Stimulated activated CD4-positive, alpha-beta T cell treated with anti-CD3 and anti-CD28 coated beads, TNF-alpha, amount 100 ng/mL, for 1 hour (primary cell): ENCODE measurements around the gene SSX4.
"Not testable (repeated sequence)": the region's sequence is repeated elsewhere in the genome, so short reads cannot be mapped to it uniquely, and the experiment has no call there.

ENCODE experiments used
- DNase-seq, 3 donors: peaks; one replicate each; pipeline ENCODE4 v3.0.0-alpha.2; 2020; ENCODE audit warnings: low read depth in 3 of 3, low spot score in 1 of 3

SSX4 gene, protein sequence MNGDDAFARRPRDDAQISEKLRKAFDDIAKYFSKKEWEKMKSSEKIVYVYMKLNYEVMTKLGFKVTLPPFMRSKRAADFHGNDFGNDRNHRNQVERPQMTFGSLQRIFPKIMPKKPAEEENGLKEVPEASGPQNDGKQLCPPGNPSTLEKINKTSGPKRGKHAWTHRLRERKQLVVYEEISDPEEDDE

DNA sequence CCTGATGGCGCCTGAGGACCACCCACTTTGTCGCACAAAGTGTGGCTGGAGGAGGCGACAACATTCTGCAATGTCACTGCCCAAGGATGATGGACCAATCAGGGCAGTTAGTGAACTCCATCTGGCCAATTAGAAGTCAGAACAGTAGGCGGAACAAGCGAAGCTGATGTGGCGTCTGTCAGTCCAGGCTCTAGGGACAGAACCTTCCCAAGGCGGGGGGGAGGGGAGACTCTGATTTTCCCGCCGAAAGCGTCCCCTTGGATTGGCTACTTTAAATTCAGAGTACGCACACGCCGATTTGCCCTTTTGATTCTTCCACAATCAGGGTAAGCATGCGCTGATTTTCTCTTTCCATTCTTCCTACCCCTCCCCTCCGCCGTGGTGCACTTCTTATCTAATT, at the start of gene SSX4:
Gene SSX4 (plus strand): TSS at position 301 of the 400 bp plus-strand sequence. CDS start 515 bp downstream, outside the sequence.
- DNase-seq, result not testable (repeated sequence)

DNA sequence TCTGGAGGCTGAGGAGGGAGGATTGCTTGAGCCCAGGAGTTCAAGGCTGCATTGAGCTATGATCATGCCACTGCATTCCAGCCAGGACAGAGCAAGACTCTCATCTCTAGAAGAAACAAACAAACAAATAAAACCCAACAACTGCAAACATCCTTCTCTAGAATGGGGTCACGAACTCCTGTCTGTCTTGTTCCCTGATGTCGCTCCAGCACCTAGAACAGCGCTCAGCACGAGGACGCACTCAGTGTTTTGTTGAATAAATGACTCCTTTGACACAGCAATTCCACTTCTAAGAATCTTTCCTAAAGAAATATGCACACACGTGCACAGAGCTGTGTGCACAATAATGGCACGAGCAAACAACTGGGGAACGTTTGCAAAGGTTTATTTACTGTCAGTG, 37.3 kb upstream of the SSX4 start:
- not testable (repeated sequence) for DNase-seq

DNA sequence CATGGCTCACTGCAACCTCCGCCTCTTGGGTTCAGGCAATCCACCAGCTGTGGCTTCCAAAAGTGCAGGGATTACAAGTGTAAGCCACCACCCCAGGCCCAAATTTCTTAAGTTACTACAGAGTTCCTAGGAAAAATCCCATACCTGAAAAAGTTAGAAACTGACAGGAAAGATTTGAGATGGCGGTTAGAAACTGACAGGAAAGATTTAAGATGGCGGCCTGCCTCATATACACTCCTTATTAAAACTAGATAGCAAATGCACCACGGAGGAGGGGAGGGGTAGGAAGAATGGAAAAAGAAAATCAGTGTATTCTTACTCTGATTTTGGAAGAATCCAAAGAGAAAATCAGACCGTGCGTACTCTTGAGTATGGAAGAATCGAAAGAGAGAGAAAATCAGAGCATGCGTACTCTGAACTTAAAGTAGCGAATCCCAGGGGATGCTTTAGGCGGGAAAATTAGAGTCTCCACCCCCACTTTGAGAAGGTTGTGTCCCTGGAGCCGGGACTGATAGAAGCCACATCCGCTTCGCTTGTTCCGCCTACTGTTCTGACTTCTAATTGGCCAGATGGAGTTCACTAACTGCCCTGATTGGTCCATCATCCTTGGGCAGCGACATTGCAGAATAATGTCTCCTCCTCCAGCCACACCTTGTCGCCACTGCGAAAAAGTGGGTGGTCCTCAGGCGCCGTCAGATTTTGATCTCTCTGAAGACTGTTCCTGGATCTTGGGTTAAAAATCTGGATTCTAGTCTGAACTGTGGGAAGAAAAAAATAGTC, 26.8 kb upstream of the SSX4 start, which contains the start of gene SSX3:
Gene SSX3 (minus strand): TSS at position 389 of the 780 bp plus-strand sequence. CDS start 1,454 bp downstream, outside the sequence.
- DNase-seq, result not testable (repeated sequence)

DNA sequence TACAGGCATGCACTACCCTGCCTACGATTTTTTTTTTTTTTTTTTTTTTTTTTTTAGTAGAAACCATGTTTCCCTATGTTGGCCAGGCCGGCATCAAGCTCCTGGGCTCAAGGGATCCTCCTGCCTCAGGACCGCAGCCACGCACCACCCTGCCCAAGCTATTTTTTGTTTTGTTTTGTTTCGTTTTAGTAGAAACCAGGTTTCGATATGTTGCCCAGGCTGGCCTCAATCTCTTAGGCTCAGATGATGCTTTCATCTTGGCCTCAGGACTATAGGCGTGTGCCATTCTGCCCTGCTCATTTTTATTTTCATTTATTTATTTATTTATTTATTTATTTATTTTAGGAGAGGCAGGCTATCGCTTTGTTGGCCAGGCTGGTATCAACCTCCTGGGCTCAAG, 25.7 kb upstream of the SSX4 start:
- no peak for DNase-seq

DNA sequence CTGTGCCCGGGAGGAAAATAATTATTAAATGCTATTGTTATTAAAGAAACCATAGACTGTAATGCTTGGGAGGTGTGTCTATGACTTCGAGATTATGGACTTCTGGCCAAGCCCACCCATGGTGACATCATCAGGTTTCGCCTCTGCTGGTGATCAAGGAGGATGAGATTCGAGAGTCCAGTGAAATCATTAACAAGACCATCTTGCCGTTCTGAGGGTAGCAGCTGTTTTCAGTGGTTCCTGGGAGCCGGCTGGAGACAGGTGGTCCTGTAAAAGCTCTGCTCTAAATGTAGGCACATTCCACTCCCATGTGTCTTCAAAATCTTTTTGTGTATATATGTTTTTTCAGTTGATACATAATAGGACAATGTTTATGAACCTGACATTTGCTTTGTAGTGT, 24.1 kb upstream of the SSX4 start:
- not testable (repeated sequence) for DNase-seq

DNA sequence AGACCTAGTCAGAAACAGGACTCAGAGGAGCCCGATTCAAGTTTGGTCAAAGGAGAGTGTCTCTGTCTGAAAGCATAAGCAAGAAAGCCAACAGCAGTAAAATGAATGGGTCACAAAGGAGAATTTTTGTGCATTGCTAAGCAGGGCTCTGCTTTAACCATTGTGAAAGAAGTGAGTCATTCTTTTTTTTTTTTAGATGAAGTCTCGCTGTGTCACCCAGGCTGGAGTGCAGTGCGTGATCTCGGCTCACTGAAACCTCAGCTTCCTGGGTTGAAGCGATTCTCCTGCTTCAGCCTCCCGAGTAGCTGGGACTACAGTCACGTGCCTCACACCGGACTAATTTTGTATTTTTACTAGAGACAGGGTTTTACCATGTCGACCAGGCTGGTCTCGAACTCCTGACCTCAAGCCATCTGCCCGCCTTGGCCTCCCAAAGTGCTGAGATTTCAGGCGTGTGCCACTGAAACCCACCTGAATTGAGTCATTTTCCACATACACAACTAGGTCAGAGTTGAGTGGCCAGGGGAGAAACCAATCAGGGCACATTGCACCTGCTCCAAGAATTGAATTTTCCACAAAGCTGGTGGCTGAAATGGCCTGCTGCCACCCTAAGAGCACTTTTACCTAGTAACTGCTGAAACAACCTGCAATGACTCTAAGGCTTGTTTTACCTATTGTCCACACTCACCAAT, 15.5 kb upstream of the SSX4 start:
- DNase-seq, result not testable (repeated sequence)

DNA sequence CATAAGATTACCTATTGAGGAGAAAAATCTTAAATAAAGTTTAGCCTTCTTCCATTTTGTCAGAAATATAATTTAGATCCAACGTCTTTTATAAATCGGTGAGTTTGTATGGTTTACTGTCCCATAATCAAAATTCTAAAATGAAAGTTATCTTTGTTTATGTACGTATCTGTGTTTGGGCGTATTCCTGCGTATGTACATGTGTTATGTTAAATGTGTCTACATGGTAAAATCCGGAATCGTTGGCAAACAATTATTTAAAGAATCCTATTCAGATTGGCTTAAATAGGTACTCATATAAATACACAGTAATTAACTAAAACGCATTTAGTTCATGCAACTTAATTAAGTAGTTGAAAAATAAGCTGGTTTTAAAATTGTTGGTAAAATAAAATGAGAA, 12.9 kb upstream of the SSX4 start:
- DNase-seq, result not testable (repeated sequence)

DNA sequence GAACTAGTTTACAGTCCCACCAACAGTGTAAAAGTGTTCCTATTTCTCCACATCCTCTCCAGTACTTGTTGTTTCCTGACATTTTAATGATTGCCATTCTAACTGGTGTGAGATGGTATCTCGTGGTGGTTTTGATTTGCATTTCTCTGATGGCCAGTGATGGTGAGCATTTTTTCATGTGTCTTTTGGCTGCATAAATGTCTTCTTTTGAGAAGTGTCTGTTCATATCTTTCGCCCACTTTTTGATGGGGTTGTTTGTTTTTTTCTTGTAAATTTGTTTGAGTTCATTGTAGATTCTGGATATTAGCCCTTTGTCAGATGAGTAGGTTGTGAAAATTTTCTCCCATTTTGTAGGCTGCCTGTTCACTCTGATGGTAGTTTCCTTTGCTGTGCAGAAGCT, 13.6 kb downstream of the SSX4 start:
- DNase-seq, result not testable (repeated sequence)

DNA sequence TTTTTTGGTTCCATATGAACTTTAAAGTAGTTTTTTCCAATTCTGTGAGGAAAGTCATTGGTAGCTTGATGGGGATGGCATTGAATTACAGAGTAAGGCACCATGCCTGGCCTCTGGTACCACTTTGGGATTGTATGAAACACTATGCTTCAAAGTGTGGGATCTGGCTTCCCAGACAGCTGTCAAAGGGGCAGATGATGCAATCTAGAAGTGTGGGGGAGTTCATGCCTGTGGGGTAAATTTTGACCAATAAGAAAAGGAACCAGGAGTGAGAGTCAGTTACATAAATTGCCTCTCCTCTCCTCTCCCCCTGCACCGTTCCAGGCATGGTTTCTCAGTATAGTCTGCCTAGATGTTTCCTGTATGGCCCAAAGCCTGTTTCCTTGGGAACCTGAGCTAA, 14.5 kb downstream of the SSX4 start:
- not testable (repeated sequence) for DNase-seq

DNA sequence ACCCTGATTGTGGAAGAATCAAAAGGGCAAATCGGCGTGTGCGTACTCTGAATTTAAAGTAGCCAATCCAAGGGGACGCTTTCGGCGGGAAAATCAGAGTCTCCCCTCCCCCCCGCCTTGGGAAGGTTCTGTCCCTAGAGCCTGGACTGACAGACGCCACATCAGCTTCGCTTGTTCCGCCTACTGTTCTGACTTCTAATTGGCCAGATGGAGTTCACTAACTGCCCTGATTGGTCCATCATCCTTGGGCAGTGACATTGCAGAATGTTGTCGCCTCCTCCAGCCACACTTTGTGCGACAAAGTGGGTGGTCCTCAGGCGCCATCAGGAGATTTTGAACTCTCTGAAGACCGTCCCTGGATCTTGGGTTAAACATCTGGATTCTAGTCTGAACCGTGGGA, 28.5 kb downstream of the SSX4 start, which contains the start of gene SSX4B:
Gene SSX4B (minus strand): TSS at position 101 of the 400 bp plus-strand sequence. CDS start 588 bp downstream, outside the sequence.
- not testable (repeated sequence) for DNase-seq

DNA sequence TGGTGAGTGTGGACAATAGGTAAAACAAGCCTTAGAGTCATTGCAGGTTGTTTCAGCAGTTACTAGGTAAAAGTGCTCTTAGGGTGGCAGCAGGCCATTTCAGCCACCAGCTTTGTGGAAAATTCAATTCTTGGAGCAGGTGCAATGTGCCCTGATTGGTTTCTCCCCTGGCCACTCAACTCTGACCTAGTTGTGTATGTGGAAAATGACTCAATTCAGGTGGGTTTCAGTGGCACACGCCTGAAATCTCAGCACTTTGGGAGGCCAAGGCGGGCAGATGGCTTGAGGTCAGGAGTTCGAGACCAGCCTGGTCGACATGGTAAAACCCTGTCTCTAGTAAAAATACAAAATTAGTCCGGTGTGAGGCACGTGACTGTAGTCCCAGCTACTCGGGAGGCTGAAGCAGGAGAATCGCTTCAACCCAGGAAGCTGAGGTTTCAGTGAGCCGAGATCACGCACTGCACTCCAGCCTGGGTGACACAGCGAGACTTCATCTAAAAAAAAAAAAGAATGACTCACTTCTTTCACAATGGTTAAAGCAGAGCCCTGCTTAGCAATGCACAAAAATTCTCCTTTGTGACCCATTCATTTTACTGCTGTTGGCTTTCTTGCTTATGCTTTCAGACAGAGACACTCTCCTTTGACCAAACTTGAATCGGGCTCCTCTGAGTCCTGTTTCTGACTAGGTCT, 43.8 kb downstream of the SSX4 start:
- not testable (repeated sequence) for DNase-seq

DNA sequence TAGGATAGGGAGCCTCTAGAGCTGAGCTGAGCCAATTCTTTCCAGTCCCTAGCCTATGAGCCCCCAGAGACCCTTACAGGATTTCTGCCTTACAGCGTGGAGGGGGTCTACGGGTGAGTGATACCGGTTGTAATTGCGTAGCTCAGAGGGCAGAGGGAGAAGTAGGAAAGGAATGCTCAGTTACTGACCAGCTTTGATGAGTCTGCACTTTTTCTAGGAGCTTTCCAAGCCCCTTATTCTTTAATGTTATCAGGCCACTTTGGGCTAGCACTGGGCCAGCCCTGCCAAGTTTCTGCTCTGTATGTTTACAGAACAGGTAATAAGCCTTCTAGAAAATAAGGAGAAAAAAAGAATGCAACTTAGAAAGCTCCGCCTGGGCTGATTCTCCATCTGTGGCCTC, 46.3 kb downstream of the SSX4 start:
- not testable (repeated sequence) for DNase-seq

DNA sequence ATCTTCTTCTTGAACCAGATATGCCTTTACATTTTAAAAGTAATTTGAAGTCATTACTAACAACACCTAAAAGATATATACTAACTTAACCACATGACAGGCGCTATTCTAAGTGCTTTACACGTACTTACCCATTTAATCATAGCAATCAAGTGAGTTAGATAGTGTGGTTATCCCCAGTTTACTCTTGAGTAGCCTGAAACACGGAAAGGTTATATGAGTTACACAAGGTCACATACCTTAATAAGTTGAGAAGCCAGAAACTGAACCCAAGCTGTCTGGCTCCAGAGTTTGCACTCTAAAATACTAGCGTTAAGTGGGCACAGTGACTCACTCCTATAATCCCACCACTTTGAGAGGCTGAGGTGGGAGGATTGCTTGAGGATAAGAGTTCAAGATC, 46.8 kb downstream of the SSX4 start:
- not testable (repeated sequence) for DNase-seq

DNA sequence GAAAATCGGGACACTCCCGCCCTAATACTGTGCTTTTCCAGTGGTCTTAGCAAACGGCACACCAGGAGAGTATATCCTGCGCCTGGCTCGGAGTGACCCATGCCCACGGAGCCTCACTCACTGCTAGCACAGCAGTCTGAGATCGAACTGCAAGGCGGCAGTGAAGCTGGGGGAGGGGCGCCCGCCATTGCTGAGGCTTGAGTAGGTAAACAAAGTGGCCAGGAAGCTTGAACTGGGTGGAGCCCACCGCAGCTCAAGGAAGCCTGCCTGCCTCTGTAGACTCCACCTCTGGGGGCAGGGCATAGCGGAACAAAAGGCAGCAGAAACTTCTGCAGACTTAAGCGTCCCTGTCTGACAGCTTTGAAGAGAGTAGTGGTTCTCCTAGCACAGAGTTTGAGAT, 50.4 kb downstream of the SSX4 start:
- not testable (repeated sequence) for DNase-seq
